Measurements from ENCODE around the gene GNPDA1.

The GNPDA1 gene

DNA sequence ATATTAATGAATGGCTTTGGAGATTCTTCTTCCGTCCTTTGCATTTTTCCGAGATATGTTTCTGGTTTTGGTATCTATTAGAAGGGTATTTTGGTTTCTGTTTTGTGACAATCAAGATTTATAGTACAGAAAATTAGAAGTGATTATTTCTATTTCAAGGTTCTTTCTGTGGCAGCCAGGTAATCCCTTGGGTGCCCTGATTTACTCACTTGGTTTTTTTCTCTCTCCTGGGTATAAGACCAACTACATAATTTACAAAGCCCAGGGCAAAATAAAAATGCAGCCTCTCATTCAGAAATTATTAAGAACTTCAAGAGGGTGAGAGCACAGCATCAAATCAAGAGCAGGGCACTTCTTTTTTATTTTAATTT, 45.9 kb downstream of the GNPDA1 start:
- POLR2A ChIA-PET (ENCODE audit: low non-redundant PET), result no interaction called here
- no peak overlapping the region for H3K27ac ChIP-seq
- TF ChIP-seq, protein P1, sequence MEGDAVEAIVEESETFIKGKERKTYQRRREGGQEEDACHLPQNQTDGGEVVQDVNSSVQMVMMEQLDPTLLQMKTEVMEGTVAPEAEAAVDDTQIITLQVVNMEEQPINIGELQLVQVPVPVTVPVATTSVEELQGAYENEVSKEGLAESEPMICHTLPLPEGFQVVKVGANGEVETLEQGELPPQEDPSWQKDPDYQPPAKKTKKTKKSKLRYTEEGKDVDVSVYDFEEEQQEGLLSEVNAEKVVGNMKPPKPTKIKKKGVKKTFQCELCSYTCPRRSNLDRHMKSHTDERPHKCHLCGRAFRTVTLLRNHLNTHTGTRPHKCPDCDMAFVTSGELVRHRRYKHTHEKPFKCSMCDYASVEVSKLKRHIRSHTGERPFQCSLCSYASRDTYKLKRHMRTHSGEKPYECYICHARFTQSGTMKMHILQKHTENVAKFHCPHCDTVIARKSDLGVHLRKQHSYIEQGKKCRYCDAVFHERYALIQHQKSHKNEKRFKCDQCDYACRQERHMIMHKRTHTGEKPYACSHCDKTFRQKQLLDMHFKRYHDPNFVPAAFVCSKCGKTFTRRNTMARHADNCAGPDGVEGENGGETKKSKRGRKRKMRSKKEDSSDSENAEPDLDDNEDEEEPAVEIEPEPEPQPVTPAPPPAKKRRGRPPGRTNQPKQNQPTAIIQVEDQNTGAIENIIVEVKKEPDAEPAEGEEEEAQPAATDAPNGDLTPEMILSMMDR (conservative IDR thresholded peaks at IDR 0.05; ENCODE audit: low read depth), result no peak
- CTCF ChIA-PET, result interaction anchor here (1.4 kb wide), 1 partner anchor 88 kb away, joined by 3 read pairs; no protein-coding TSS in a partner anchor
- DNase-seq (ENCODE audit: low spot score), result no peak

DNA sequence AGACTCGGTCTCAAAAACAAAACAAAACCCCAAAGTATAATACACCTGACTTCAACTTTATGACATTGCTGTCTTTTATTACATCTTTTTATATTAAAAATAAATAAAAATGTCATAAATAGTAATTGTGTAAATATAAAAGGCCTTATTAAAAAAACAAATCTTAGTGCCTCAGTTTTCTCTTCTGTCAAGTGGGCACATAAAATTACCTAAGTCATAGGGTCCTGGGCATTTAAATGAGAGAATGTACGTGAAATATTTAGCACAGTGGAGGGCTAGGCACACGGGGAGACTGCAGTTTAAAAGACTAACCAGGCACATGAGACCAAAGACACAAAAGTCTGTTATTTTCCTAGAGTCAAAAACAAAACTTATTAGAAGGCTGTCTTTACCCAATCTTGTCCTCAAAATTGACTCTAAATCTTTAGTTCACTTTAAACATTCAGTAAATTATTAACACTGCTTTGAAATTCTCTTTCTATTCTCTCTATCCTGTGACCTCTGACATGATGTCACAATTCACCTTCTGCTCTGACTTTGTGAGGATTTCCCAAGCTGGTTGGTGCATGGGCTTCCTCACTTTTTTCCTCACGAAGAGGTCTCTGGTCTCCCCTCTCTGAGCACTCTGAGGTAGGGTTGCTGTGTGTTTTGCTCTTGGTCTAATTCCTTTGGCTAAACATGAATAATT, 46.4 kb downstream of the GNPDA1 start:
- CTCF ChIA-PET, result interaction anchor here (1.4 kb wide), 1 partner anchor 87 kb away, joined by 3 read pairs; no protein-coding TSS in a partner anchor
- DNase-seq (ENCODE audit: low spot score), result no peak
- TF ChIP-seq, protein P1 (conservative IDR thresholded peaks at IDR 0.05; ENCODE audit: low read depth), result no peak
- POLR2A ChIA-PET (ENCODE audit: low non-redundant PET), result no interaction called here
- no peak overlapping the region for H3K27ac ChIP-seq

DNA sequence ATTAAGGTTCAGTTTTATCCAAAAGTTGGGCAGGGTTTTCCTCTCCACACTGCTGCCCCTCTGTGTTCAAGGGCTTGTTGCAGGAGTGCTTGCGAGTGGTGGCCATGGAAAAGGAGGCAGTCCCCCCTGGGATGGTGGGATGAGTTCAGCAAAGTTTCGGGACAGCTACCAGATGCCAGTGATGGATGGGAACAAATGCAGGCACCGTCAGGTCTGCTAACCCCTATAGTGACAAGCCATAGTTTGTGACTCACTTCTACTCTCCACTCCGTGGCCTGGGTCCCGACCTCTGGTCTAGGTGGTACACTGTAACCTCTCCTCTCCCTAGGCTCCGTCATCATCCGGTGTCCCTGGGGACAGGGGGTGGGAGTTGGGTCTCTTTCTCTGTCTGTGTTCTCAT, 47.8 kb downstream of the GNPDA1 start:
- no peak overlapping the region for H3K27ac ChIP-seq
- DNase-seq (ENCODE audit: low spot score), result no peak
- TF ChIP-seq, protein P1 (conservative IDR thresholded peaks at IDR 0.05; ENCODE audit: low read depth), result no peak
- ChIA-PET POLR2A (ENCODE audit: low non-redundant PET) (no interaction called here), CTCF (interaction anchor here (0.6 to 0.8 kb wide), 4 partner anchors 82 to 205 kb away, joined by 3 to 5 read pairs (median 3); no protein-coding TSS in a partner anchor)

DNA sequence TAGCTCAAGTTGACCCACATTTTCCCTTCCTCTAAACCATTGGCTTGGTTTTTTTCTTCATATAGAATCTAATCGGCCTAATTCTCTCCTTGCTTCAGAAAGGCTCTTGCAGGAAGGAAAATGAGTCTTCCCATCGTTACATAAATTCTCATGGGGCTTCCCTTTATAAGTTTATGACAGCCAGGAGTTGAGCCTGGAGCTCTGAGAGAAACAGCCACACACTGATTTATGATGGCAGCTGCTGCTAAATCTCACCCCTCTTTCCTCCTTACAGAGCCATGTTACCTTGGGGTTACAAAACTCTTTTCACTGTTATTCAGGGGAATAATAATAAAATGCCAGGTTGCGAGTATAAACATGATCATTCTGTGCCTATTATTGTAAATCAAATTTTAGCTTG, 49.1 kb downstream of the GNPDA1 start:
- H3K27ac ChIP-seq, result no peak overlapping the region
- no peak for DNase-seq (ENCODE audit: low spot score)
- ChIA-PET CTCF (interaction anchor here (1.2 to 7.2 kb wide), 3 partner anchors 74 to 270 kb away, joined by 3 to 102 read pairs (median 8); no protein-coding TSS in a partner anchor), POLR2A (ENCODE audit: low non-redundant PET) (interaction anchor here (0.6 kb wide), 2 partner anchors 16 to 280 kb away, joined by 3 to 10 read pairs; no protein-coding TSS in a partner anchor)
- TF ChIP-seq, protein P1 (conservative IDR thresholded peaks at IDR 0.05; ENCODE audit: low read depth), result no peak

DNA sequence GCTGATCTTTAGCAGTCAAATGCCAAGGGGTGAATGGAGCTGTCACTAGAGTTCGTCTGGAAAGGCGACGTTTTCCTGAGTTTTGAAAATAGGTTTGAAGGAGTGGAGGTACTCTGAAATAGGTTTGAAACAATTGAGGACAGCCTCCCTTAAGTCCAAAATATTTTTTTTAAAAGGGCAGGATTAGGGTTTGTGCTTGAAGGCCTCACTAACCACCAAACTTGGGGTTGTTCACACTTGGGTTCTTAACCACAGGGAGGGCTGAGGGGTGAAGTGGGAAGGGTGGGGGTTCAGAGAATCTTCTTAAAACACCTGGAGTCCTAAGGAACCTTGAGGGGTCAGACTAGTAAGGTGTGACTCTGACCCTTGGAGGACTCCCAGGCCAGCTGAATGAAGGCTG, 51.4 kb downstream of the GNPDA1 start:
- TF ChIP-seq, protein P1 (conservative IDR thresholded peaks at IDR 0.05; ENCODE audit: low read depth), result no peak
- no peak overlapping the region for H3K27ac ChIP-seq
- no peak for DNase-seq (ENCODE audit: low spot score)
- CTCF ChIA-PET, result interaction anchor here (0.5 to 7.2 kb wide), 40 partner anchors 8 to 744 kb away, joined by 3 to 102 read pairs (median 5); partner anchors contain the start of genes PCDH1 and RNF14
- POLR2A ChIA-PET (ENCODE audit: low non-redundant PET), result interaction anchor here (0.5 to 0.7 kb wide), 3 partner anchors 39 to 84 kb away, joined by 3 read pairs; partner anchors contain the start of gene PCDH1

DNA sequence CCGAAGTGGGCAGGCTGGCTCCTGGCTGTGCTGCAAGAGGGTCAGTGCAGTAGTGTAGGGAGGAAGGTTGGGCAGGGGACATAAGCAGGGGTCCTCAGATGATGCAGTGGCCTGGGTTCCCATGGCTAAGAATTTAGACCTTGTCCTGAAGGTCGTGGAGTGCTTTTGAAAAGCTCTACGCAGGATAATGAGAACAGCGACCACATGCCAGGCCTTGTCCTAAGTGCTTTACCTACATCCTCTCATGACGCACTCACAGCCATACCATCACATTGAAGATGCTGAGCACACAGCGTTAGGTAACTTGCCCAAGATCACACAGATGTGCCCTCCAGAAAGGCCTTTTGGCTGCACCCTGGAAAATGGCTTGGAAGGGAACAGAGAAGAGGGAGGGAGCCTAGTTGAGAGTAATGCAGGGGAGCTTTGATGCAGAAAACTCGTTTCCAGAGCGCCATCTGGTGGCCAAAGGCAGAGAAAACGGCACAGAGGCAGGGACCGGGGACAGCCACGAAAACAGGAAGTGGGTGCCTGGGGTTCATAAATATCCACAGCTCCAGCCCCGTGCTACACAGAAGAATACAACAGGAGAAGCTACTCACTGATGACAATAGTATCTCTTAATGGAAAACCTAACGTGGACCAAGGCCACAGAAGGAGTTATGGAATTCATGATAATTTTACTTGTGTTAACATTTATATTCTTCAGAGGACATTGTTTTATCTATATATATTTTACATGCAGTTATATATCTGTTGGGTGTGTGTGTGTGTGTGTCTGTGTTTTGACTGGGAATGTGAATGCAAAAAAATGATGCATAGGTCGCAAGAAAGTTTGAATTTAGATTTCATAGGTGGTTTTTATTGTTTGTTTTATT, 52.1 kb downstream of the GNPDA1 start:
- ChIA-PET POLR2A (ENCODE audit: low non-redundant PET) (interaction anchor here (0.5 to 1.0 kb wide), 5 partner anchors 8 to 93 kb away, joined by 3 to 7 read pairs (median 3); partner anchors contain the start of genes PCDH1 and RNF14), CTCF (interaction anchor here (0.5 to 7.2 kb wide), 66 partner anchors 9 to 743 kb away, joined by 3 to 102 read pairs (median 4); partner anchors contain the start of genes DELE1, PCDH1 and RNF14)
- TF ChIP-seq, protein P1 (conservative IDR thresholded peaks at IDR 0.05; ENCODE audit: low read depth), result peak; percentile 94
- no peak overlapping the region for H3K27ac ChIP-seq
- DNase-seq (ENCODE audit: low spot score), result peak; percentile 88

Data from RWPE1 (cell line).